Liver (tissue), 9 donors: ENCODE results near the gene COX4I1. TPM values are rescaled to one million over a fixed set of nuclear protein-coding genes. Genes with fewer than 3 reads are reported as not detected.

Experiments used
- DNase-seq: peaks from one replicate; pipeline ENCODE4 v3.0.0-alpha.2; 2017; ENCODE audit warnings: low spot score
- H3K27ac ChIP-seq, 2 donors: one replicate each; pipeline ENCODE4 v1.7.0; 2013; ENCODE audit warnings: inconsistent platforms in 2 of 2, low read length in 2 of 2, control low read depth in 1 of 2, low read depth in 1 of 2, mild to moderate bottlenecking in 1 of 2
- H3K27me3 ChIP-seq, 4 donors: one replicate each; pipeline versions ENCODE4 v1.6.1 to v1.7.0; 2013; ENCODE audit warnings: low read length in 3 of 4, inconsistent platforms in 1 of 4, mild to moderate bottlenecking in 1 of 4, moderate library complexity in 1 of 4; ENCODE audit not compliant: control insufficient read depth in 4 of 4, insufficient read depth in 4 of 4
- H3K36me3 ChIP-seq, 4 donors: one replicate each; pipeline versions ENCODE4 v1.6.1 to v1.7.0; 2013; ENCODE audit warnings: low read length in 3 of 4, mild to moderate bottlenecking in 3 of 4, low read depth in 1 of 4, moderate library complexity in 1 of 4; ENCODE audit not compliant: control insufficient read depth in 4 of 4, insufficient read depth in 3 of 4
- H3K4me1 ChIP-seq, 4 donors: one replicate each; pipeline versions ENCODE4 v1.6.1 to v1.7.0; 2013; ENCODE audit warnings: low read length in 3 of 4, mild to moderate bottlenecking in 3 of 4, moderate library complexity in 1 of 4; ENCODE audit not compliant: control insufficient read depth in 4 of 4, insufficient read depth in 4 of 4
- H3K4me3 ChIP-seq, 3 donors: one replicate each; pipeline versions ENCODE4 v1.6.1 to v1.7.0; 2013; ENCODE audit warnings: low read length in 3 of 3, control low read depth in 1 of 3, low read depth in 1 of 3, mild to moderate bottlenecking in 1 of 3
- H3K9ac ChIP-seq, 2 donors: one replicate each; pipeline ENCODE4 v1.7.0; 2013; ENCODE audit warnings: low read length in 2 of 2, mild to moderate bottlenecking in 2 of 2, moderate library complexity in 2 of 2, control low read depth in 1 of 2, low read depth in 1 of 2
- H3K9me3 ChIP-seq, 4 donors: one replicate each; pipeline versions ENCODE4 v1.6.1 to v1.7.0; 2013; ENCODE audit warnings: low read length in 3 of 4; ENCODE audit not compliant: control insufficient read depth in 4 of 4
- FOXA1 ChIP-seq: IDR thresholded peaks from 2 replicates; pipeline ENCODE4 v1.6.1; 2016; ENCODE audit warnings: antibody characterized with exemption
- GABPA ChIP-seq, 2 donors: IDR thresholded peaks in 1 of 2; conservative IDR thresholded peaks in 1 of 2; 2 replicates each; pipeline ENCODE4 v1.6.1; 2016; ENCODE audit warnings: antibody characterized with exemption in 2 of 2, mild to moderate bottlenecking in 1 of 2, moderate library complexity in 1 of 2
- HNF4A ChIP-seq, 2 donors: conservative IDR thresholded peaks; 2 replicates each; pipeline ENCODE4 v1.6.1; 2016; ENCODE audit warnings: antibody characterized with exemption in 2 of 2, mild to moderate bottlenecking in 2 of 2
- HNF4G ChIP-seq: IDR thresholded peaks from 2 replicates; pipeline ENCODE4 v1.6.1; 2016; ENCODE audit warnings: antibody characterized with exemption
- MAX ChIP-seq: IDR thresholded peaks from 2 replicates; pipeline ENCODE4 v1.6.1; 2016; ENCODE audit warnings: antibody characterized with exemption
- RXRA ChIP-seq, 2 donors: IDR thresholded peaks; 2 replicates each; pipeline ENCODE4 v1.6.1; 2017 to 2018; ENCODE audit warnings: antibody characterized with exemption in 2 of 2, mild to moderate bottlenecking in 1 of 2
- TAF1 ChIP-seq: conservative IDR thresholded peaks from 2 replicates; pipeline ENCODE4 v1.6.1; 2016; ENCODE audit warnings: antibody characterized with exemption, mild to moderate bottlenecking
- YY1 ChIP-seq: IDR thresholded peaks from 2 replicates; pipeline ENCODE4 v1.6.1; 2016; ENCODE audit warnings: antibody characterized with exemption, mild to moderate bottlenecking
- ZBTB33 ChIP-seq: IDR thresholded peaks from 2 replicates; pipeline ENCODE4 v1.6.1; 2016; ENCODE audit warnings: antibody characterized with exemption
- WGBS: extraction: QIAGEN DNeasy Blood & Tissue Kit; methylation state at CpG from one replicate; pipeline ENCODE4 v1.1.7; 2013; 5-methylcytosine and 5-hydroxymethylcytosine counted together
- polyA plus RNA-seq, 2 donors: library from polyadenylated mRNA; stranded (reverse) in 1 of 2; unstranded in 1 of 2; fragments of 200-250 nt in 1 of 2; fragments of >200 nt in 1 of 2; fragmentation: Nextera tagmentation in 1 of 2; extraction: Ambion mirVana in 1 of 2; gene quantifications; one replicate each; pipeline versions ENCODE4 v1.2.1 to v1.2.3, GENCODE V29; 2013 to 2015
- total RNA-seq, 2 donors: library from RNA; depleted of rRNA; stranded (reverse); fragments of >200 nt; gene quantifications; one replicate each; pipeline ENCODE4 v1.2.3, GENCODE V29; 2014
- TF ChIP-seq, protein P1 (sequence below): IDR thresholded peaks from 2 replicates; pipeline ENCODE4 v1.6.1; 2016; ENCODE audit warnings: antibody characterized with exemption, mild to moderate bottlenecking
- donor health status: healthy.
- donor health status: healthy.
- donor health status: healthy.
- donor health status: healthy.
- donor health status: healthy.

The COX4I1 gene
- total and polyA plus RNA-seq, 4 donors = 186 to 576 (median 331) TPM

- no peak overlapping the region for H3K9ac ChIP-seq
- no peak for DNase-seq
- H3K4me1 ChIP-seq = peaks cover 3 to 19% (median 13%) of the 10 kb centered on the region in 4 donors
- no peaks in the 10 kb centered on the region for H3K27me3 ChIP-seq
- H3K36me3 ChIP-seq = peaks cover 21 to 50% (median 24%) of the 10 kb centered on the region in 4 donors
- no peak overlapping the region for H3K4me3 ChIP-seq
- WGBS = 83% methylated on average over 6 of the region's 6 CpGs
- no peak for TF ChIP-seq GABPA (IDR thresholded peaks at IDR 0.05 in 1 of 2, conservative IDR thresholded peaks at IDR 0.05 in 1 of 2)
- no peak for TF ChIP-seq RXRA (IDR thresholded peaks at IDR 0.05)
- no peak for TF ChIP-seq TAF1
- TF ChIP-seq FOXA1 = no peak
- TF ChIP-seq YY1 = no peak
- TF ChIP-seq, protein P1, sequence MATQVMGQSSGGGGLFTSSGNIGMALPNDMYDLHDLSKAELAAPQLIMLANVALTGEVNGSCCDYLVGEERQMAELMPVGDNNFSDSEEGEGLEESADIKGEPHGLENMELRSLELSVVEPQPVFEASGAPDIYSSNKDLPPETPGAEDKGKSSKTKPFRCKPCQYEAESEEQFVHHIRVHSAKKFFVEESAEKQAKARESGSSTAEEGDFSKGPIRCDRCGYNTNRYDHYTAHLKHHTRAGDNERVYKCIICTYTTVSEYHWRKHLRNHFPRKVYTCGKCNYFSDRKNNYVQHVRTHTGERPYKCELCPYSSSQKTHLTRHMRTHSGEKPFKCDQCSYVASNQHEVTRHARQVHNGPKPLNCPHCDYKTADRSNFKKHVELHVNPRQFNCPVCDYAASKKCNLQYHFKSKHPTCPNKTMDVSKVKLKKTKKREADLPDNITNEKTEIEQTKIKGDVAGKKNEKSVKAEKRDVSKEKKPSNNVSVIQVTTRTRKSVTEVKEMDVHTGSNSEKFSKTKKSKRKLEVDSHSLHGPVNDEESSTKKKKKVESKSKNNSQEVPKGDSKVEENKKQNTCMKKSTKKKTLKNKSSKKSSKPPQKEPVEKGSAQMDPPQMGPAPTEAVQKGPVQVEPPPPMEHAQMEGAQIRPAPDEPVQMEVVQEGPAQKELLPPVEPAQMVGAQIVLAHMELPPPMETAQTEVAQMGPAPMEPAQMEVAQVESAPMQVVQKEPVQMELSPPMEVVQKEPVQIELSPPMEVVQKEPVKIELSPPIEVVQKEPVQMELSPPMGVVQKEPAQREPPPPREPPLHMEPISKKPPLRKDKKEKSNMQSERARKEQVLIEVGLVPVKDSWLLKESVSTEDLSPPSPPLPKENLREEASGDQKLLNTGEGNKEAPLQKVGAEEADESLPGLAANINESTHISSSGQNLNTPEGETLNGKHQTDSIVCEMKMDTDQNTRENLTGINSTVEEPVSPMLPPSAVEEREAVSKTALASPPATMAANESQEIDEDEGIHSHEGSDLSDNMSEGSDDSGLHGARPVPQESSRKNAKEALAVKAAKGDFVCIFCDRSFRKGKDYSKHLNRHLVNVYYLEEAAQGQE = no peak
- TF ChIP-seq ZBTB33 = no peak
- H3K9me3 ChIP-seq = no peaks in the 10 kb centered on the region
- no peak overlapping the region for H3K27ac ChIP-seq
Measured at GRCh38 chr16:85782451-85782850, 17.0 kb upstream of the COX4I1 start.

GRCh38 chr16:85783441-85783840 is 16.1 kb upstream of the COX4I1 start:
- 94% methylated on average over 8 of the region's 8 CpGs for whole genome bisulfite sequencing
- Histone ChIP-seq H3K36me3 (peaks cover 18 to 51% (median 27%) of the 10 kb centered on the region in 4 donors), H3K4me1 (peaks cover 3 to 19% (median 13%) of the 10 kb centered on the region in 4 donors), H3K9ac (no peak overlapping the region), H3K9me3 (no peaks in the 10 kb centered on the region), H3K27me3 (no peaks in the 10 kb centered on the region), H3K4me3 (no peak overlapping the region), H3K27ac (no peak overlapping the region)
- TF ChIP-seq FOXA1 (no peak), HNF4G (no peak), HNF4A (conservative IDR thresholded peaks at IDR 0.05) (no peak), MAX (no peak), TAF1 (no peak)
- TF ChIP-seq, protein P1 = no peak
- DNase-seq = no peak
